H9 (cell line): ENCODE measurements around the gene CACNB4. TPM values are rescaled to one million over a fixed set of nuclear protein-coding genes. Genes with fewer than 3 reads are reported as not detected.

ENCODE experiments used
- DNase-seq: peaks from one replicate; pipeline ENCODE4 v3.0.0-alpha.2; 2017
- H2AFZ ChIP-seq: one replicate; pipeline ENCODE4 v1.6.1; 2013; ENCODE audit warnings: mild to moderate bottlenecking, low read length, control low read depth, moderate library complexity
- H2AK5ac ChIP-seq: 2 replicates; pipeline ENCODE4 v1.6.1; 2013; ENCODE audit warnings: low read length, control low read depth, mixed read lengths; ENCODE audit not compliant: insufficient read length
- H2BK120ac ChIP-seq: one replicate; pipeline ENCODE4 v1.6.1; 2013; ENCODE audit warnings: low read depth, mild to moderate bottlenecking, low read length, control low read depth, inconsistent platforms; ENCODE audit not compliant: poor library complexity, severe bottlenecking
- H2BK12ac ChIP-seq: 2 replicates; pipeline ENCODE4 v1.6.1; 2013; ENCODE audit warnings: low read length, control low read depth, mixed read lengths, low read depth; ENCODE audit not compliant: insufficient read length
- H2BK15ac ChIP-seq: 2 replicates; pipeline ENCODE4 v1.6.1; 2013; ENCODE audit warnings: low read depth, low read length, control low read depth
- H2BK20ac ChIP-seq: one replicate; pipeline ENCODE4 v1.6.1; 2013; ENCODE audit warnings: low read depth, mild to moderate bottlenecking, low read length, control low read depth, inconsistent platforms; ENCODE audit not compliant: poor library complexity, severe bottlenecking
- H2BK5ac ChIP-seq: 2 replicates; pipeline ENCODE4 v1.6.1; 2013; ENCODE audit warnings: low read length, control low read depth, mixed read lengths; ENCODE audit not compliant: insufficient read length
- H3K14ac ChIP-seq: 2 replicates; pipeline ENCODE4 v1.6.1; 2013; ENCODE audit warnings: low read length, control low read depth; ENCODE audit not compliant: insufficient read depth
- H3K18ac ChIP-seq: 2 replicates; pipeline ENCODE4 v1.6.1; 2013; ENCODE audit warnings: low read depth, mild to moderate bottlenecking, mixed read lengths, low read length, control low read depth; ENCODE audit not compliant: insufficient read length
- H3K23ac ChIP-seq: 2 replicates; pipeline ENCODE4 v1.6.1; 2013; ENCODE audit warnings: low read length, control low read depth, mixed read lengths, low read depth; ENCODE audit not compliant: insufficient read length
- H3K23me2 ChIP-seq: 2 replicates; pipeline ENCODE4 v1.6.1; 2013; ENCODE audit warnings: low read depth, mild to moderate bottlenecking, mixed read lengths, low read length, control low read depth; ENCODE audit not compliant: insufficient read length, poor library complexity, severe bottlenecking
- H3K27ac ChIP-seq: 2 replicates; pipeline ENCODE4 v1.5.1; 2013; ENCODE audit warnings: low read length, control low read depth, mixed read lengths, low read depth; ENCODE audit not compliant: insufficient read length
- H3K27me3 ChIP-seq: 2 replicates; pipeline ENCODE4 v1.6.1; 2013; ENCODE audit warnings: low read length, control low read depth, inconsistent platforms; ENCODE audit not compliant: insufficient read depth
- H3K4ac ChIP-seq: 2 replicates; pipeline ENCODE4 v1.6.1; 2013; ENCODE audit warnings: low read depth, mild to moderate bottlenecking, control low read depth, inconsistent platforms, low read length, moderate library complexity
- H3K4me1 ChIP-seq: 2 replicates; pipeline ENCODE4 v1.6.1; 2013; ENCODE audit warnings: low read length, control low read depth, inconsistent platforms; ENCODE audit not compliant: insufficient read depth
- H3K4me2 ChIP-seq: 2 replicates; pipeline ENCODE4 v1.6.1; 2013; ENCODE audit warnings: low read length, control low read depth, mixed read lengths; ENCODE audit not compliant: insufficient read length, insufficient read depth
- H3K56ac ChIP-seq: 2 replicates; pipeline ENCODE4 v1.6.1; 2013; ENCODE audit warnings: low read depth, mild to moderate bottlenecking, mixed read lengths, low read length, control low read depth; ENCODE audit not compliant: insufficient read length
- H3K79me1 ChIP-seq: 2 replicates; pipeline ENCODE4 v1.6.1; 2013; ENCODE audit warnings: low read depth, mild to moderate bottlenecking, moderate library complexity, low read length, control low read depth, inconsistent platforms; ENCODE audit not compliant: insufficient read depth, poor library complexity, severe bottlenecking
- H3K79me2 ChIP-seq: 2 replicates; pipeline ENCODE4 v1.6.1; 2013; ENCODE audit warnings: low read length, control low read depth, inconsistent platforms; ENCODE audit not compliant: insufficient read depth
- H3K9ac ChIP-seq: 2 replicates; pipeline ENCODE4 v1.6.1; 2013; ENCODE audit warnings: low read length, control low read depth, mixed read lengths; ENCODE audit not compliant: insufficient read length; ENCODE audit errors: extremely low read depth
- H3K9me3 ChIP-seq: one replicate; pipeline ENCODE4 v1.6.1; 2013; ENCODE audit warnings: low read depth, low read length, inconsistent platforms; ENCODE audit not compliant: control insufficient read depth
- H3T11ph ChIP-seq: one replicate; pipeline ENCODE4 v1.6.1; 2013; ENCODE audit warnings: mild to moderate bottlenecking, low read length, control low read depth, inconsistent platforms
- H4K20me1 ChIP-seq: one replicate; pipeline ENCODE4 v1.6.1; 2013; ENCODE audit not compliant: control insufficient read depth, insufficient read length, insufficient read depth
- H4K5ac ChIP-seq: 2 replicates; pipeline ENCODE4 v1.6.1; 2013; ENCODE audit warnings: low read depth, mild to moderate bottlenecking, mixed read lengths, low read length, control low read depth; ENCODE audit not compliant: insufficient read length
- H4K8ac ChIP-seq: replicated peaks from 2 replicates; pipeline ENCODE4 v1.6.1; 2013; ENCODE audit warnings: low read length, control low read depth, mixed read lengths, low read depth; ENCODE audit not compliant: insufficient read length
- H4K91ac ChIP-seq: 2 replicates; pipeline ENCODE4 v1.6.1; 2013; ENCODE audit warnings: low read depth, mild to moderate bottlenecking, moderate library complexity, mixed read lengths, low read length, control low read depth; ENCODE audit not compliant: insufficient read length
- H3K27ac Mint-ChIP-seq, 3 experiments: 2 replicates in 2 of 3; 3 replicates in 1 of 3; pipeline ENCODE4 v1.8.0; 2020 to 2021; ENCODE audit warnings: mixed read lengths in 3 of 3, mild to moderate bottlenecking in 1 of 3, moderate library complexity in 1 of 3
- H3K27me3 Mint-ChIP-seq: 2 replicates; pipeline ENCODE4 v1.8.0; 2021; ENCODE audit warnings: low read depth, mild to moderate bottlenecking, moderate library complexity, mixed read lengths
- H3K36me3 Mint-ChIP-seq, 3 experiments: 2 replicates in 2 of 3; 3 replicates in 1 of 3; pipeline ENCODE4 v1.8.0; 2020 to 2021; ENCODE audit warnings: low read depth in 3 of 3, mixed read lengths in 3 of 3; ENCODE audit not compliant: insufficient read depth in 1 of 3
- H3K4me1 Mint-ChIP-seq, 2 experiments: 2 replicates each; pipeline ENCODE4 v1.8.0; 2020; ENCODE audit warnings: mixed read lengths in 2 of 2
- H3K4me3 Mint-ChIP-seq, 2 experiments: 2 replicates in 1 of 2; 3 replicates in 1 of 2; pipeline ENCODE4 v1.8.0; 2020 to 2021; ENCODE audit warnings: mild to moderate bottlenecking in 2 of 2, mixed read lengths in 2 of 2, moderate library complexity in 1 of 2
- H3K9me3 Mint-ChIP-seq, 2 experiments: 2 replicates in 1 of 2; 3 replicates in 1 of 2; pipeline ENCODE4 v1.8.0; 2020; ENCODE audit warnings: mild to moderate bottlenecking in 2 of 2, mixed read lengths in 2 of 2, moderate library complexity in 1 of 2
- CTCF ChIP-seq: fragments of 200-600 bp; sonication (generic); conservative IDR thresholded peaks from 3 replicates; pipeline ENCODE4 v1.8.0; 2021; ENCODE audit warnings: antibody characterized with exemption, mild to moderate bottlenecking
- WGBS: extraction: QIAGEN DNeasy Blood & Tissue Kit; methylation state at CpG from one replicate; pipeline ENCODE4 v1.1.7; 2013; ENCODE audit warnings: missing lambda C conversion rate, low lambda C conversion rate, mixed read lengths; ENCODE audit not compliant: insufficient read length; ENCODE audit errors: extremely low coverage; 5-methylcytosine and 5-hydroxymethylcytosine counted together
- total RNA-seq: library from RNA; stranded (reverse); gene quantifications from 2 replicates; pipeline ENCODE4 v1.2.1, GENCODE V29; 2021

CACNB4 gene
- total RNA-seq, 1 experiment from 2014 or later, result 1.4 TPM

- H3K9me3 Mint-ChIP-seq, result no peaks in the 10 kb centered on the region
- Histone ChIP-seq H3K23ac (no peak overlapping the region), H3K23me2 (no peaks in the 10 kb centered on the region), H3K9me3 (no peaks in the 10 kb centered on the region), H4K5ac (no peak overlapping the region), H3T11ph (no peak overlapping the region), H3K4me1 (peaks cover 2% of the 10 kb centered on the region; the same call in 1 of the 2 replicates), H3K27ac (no peak overlapping the region), H3K14ac (no peak overlapping the region), H3K56ac (no peak overlapping the region), H2BK15ac (no peak overlapping the region), H3K9ac (no peak overlapping the region), H2BK12ac (no peak overlapping the region), H2AK5ac (no peak overlapping the region), H4K8ac (no peak overlapping the region), H2BK120ac (no peak overlapping the region), H2BK5ac (no peak overlapping the region), H2AFZ (no peak overlapping the region), H3K79me1 (no peaks in the 10 kb centered on the region), H4K91ac (no peak overlapping the region), H3K4me2 (no peak overlapping the region), H3K4ac (no peak overlapping the region), H2BK20ac (no peak overlapping the region), H3K79me2 (0 out of 2 replicates have a peak, but pooled peaks cover 2% of the 10 kb centered on the region), H3K18ac (no peak overlapping the region), H3K27me3 (no peaks in the 10 kb centered on the region), H4K20me1 (no peaks in the 10 kb centered on the region)
- H3K27me3 Mint-ChIP-seq, result no peaks in the 10 kb centered on the region
- no peak overlapping the region for H3K27ac Mint-ChIP-seq
- no peak for TF ChIP-seq CTCF
- no peak overlapping the region for H3K4me3 Mint-ChIP-seq
- H3K4me1 Mint-ChIP-seq, result peaks cover 12 to 13% of the 10 kb centered on the region in 2 experiments
- WGBS, result no CpG with 5 or more reads among the region's 2 CpGs
- no peak for DNase-seq
- H3K36me3 Mint-ChIP-seq, result peaks cover 0 to 2% (median 0%) of the 10 kb centered on the region in 3 experiments; a peak in 3 of 7 replicates
Observed at GRCh38 chr2:152068226-152068625, 30.6 kb downstream of the CACNB4 start.
